HG03457 (cell line): ENCODE results near the gene RAVER2.
"Not testable (repeated sequence)": the region's sequence is repeated elsewhere in the genome, so short reads cannot be mapped to it uniquely, and the experiment has no call there.

Source experiments
- ATAC-seq: cut with Tn5 transposase; IDR thresholded peaks from one replicate; pipeline ENCODE4 v1.9.1; 2021; ENCODE audit warnings: moderate number of reproducible peaks; ENCODE audit not compliant: unreplicated experiment

The RAVER2 gene, protein sequence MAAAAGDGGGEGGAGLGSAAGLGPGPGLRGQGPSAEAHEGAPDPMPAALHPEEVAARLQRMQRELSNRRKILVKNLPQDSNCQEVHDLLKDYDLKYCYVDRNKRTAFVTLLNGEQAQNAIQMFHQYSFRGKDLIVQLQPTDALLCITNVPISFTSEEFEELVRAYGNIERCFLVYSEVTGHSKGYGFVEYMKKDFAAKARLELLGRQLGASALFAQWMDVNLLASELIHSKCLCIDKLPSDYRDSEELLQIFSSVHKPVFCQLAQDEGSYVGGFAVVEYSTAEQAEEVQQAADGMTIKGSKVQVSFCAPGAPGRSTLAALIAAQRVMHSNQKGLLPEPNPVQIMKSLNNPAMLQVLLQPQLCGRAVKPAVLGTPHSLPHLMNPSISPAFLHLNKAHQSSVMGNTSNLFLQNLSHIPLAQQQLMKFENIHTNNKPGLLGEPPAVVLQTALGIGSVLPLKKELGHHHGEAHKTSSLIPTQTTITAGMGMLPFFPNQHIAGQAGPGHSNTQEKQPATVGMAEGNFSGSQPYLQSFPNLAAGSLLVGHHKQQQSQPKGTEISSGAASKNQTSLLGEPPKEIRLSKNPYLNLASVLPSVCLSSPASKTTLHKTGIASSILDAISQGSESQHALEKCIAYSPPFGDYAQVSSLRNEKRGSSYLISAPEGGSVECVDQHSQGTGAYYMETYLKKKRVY

DNA sequence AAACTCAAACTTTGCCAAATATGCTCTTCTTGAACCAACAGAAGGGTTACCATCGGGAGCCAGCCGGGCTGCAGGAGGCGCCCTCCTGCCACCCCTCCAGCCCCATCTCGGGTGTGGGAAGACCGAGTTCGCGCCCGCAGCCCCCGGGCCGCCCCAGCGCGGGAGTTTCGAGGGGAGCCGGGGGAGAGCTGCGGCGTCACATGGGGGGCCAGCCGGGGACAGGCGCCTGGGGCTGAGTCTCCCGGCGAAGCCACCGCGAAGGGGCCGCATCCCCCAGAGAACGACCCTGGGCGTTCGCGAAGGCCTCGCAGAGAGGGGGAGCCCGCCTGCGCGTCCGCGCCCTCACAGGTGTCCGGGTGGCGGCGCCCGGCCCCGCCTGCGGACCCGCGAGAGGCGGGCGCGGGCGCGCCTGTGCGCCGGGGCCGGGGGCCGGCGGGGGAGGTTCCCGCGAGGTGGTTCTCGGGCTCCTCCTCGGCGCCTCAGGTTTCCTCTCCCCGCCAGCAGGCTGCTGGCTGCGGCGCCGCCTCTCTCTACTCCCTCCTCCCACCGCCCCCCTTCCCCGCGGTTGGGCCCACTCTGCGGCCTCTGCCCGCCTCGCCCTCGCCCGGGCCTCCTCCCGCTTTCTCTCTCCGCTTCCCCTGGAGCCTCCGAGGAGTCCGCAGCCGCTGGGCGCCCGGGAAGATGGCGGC, at the start of gene RAVER2:
RAVER2 (plus strand) TSS at position 584 of the 689 bp plus-strand sequence; CDS start at position 682, 98 bp downstream.
- ATAC-seq = no peak

DNA sequence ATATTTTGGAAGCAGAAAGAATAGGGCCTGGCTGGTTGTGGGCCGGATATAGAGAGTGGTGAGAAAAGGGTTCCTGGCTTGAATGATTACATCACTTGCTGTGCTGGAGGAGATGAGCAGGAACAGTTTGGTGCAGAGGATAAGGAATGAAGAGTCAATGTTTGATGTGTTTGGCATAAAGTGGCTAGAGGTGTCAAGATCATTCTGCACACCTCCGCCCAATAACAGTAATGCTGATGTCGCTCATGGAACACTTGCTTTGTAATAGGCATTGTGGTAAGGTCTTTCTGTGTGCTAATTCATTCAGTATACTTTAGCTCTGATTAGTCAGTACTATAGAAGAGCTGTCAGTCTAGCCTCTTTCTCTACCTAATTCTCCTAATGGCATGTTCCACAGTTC, 48.0 kb upstream of the RAVER2 start:
- no peak for ATAC-seq

DNA sequence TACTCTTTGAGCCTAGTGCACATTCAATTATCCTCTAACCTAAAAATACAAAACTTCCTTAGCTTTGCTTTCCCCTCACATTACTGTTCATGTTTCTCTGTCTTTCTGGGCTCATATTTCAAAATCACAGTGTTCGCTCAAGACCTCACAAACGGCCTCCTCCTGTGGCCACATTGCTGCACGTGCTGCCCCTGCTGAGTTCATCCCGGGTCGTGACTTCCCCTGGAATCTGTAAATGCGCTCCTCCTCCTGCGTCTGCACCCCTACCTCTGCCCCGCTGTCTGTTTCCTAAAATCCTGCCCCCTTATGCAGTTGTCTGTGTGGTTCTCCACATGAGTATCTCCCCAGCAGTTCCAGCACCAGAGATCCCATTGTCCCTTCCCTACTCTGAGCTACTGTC, 45.5 kb upstream of the RAVER2 start:
- no peak for ATAC-seq

DNA sequence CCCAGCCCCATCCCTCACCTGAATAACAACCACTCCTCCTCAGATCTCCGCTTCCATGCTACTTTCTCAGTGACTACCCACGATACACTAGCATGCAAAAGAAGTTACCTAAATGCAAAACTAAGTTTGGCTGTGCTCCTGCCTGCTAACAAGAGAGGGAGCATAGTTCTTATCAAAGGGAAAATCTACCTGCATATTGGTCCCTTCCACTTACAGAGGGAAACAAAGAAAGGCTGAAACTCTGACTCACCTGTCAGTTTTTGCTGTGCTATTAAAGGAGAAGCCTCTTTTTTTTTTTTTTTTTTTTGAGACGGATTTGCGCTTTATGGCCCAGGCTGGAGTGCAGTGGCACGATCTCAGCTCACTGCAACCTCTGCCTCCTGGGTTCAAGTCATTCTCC, 43.8 kb upstream of the RAVER2 start:
- no peak for ATAC-seq

DNA sequence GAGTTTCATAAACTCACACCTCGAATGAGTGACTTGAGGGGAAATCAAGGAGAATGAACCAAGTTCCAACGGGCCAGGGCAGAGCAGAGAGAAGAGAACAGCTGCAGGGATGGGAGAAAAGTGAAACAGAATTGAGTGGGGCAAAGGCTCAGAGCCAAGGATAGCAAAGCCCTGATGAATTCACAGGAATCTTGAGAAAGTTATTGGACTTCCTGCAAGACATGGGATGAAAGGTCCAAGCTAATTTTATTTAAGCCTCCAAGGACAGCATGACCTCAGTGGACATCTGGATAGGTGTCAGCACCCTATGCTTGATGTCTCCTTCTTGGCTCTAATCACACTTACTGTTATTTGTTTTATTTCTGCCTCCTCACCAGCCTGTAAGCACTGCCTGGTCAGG, 43.0 kb upstream of the RAVER2 start:
- no peak for ATAC-seq

DNA sequence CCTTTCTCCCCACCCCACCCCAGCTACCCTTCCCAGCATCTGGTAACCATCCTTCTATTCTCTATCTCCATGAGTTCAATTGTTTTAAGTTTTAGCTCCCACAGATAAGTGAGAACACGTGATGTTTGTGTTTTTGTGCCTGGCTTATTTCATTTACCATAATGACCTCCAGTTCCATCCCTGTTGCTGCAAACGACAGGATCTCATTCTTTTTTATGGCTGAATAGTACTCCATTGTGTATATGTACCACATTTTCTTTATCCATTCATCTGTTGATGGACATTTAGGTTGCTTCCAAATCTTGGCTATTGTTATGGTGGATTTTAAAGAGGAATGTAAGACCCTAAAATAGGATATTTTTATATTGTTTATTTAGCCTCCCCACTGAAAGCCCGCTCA, 42.2 kb upstream of the RAVER2 start:
- not testable (repeated sequence) for ATAC-seq

DNA sequence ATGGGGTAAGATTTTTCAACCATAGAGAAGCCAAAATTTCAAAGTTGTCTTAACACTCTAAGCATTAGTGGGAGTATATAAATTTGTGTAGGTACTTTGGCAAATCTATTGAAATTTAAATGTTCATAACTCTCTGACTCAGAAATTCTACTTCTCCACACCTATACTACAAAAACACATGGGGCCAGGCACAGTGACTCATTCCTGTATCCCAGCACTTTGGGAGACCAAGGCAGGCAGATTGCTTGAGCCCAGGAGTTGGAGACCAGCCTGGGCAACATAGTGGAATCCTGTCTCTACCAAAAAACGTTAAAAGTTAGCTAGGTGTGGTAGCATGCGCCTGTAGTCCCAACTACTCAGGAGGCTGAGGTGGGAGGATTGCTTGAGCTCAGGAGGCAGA, 41.3 kb upstream of the RAVER2 start:
- no peak for ATAC-seq

DNA sequence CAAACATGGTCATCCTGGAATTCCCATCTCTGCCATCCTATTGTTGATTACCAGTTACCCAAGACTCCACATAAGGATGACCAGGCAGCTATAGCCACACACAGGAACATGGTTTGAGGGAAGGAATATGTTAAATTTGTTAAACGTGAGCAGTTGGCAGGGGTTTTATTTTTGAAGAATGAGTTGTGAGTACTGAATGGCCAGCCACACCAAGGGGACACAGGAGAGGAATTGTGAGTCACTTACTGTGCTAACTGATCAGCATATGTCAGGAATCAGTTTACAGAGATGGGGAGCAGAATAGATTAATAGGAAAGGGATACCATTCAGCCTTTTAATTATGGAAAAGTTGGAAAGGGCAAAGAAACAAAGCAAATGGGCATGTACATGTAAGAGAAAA, 39.3 kb upstream of the RAVER2 start:
- ATAC-seq = no peak

DNA sequence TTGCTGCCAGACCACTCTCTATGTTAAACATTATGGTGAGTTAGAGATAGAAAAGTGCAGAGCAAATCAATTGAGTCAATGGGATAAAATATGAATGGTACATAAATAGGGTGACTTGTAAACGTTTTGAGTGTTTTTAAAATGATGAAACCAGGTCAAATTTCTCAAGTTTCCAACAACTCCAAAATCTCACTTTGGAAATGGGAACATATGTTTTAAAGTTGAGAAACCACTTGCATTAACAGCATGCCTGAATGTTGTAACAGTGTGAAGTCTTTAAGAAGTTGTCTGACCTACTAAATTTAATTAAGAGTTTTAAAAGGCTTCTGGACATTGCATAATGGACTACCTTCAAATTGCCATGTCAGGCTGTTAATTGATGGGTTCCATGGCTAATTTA, 33.6 kb upstream of the RAVER2 start:
- no peak for ATAC-seq

DNA sequence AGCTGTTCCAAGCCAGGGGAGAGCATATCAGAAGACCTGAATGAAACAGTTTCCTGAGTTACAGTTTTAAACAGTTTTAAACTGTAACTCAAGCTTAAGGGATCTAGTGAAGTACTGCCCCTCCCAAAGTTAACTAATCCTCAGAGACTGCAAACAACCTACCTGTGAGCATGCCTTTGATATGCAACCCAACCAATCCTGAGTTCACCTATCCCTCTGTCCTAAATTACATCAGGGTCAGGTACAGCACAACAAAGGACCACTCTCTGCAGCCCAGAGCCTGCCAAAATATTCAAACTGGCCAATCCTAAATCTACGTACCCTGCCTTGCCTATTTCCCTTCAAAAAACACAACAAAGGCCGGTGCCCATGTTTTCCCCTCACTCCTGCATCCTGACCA, 32.8 kb upstream of the RAVER2 start:
- ATAC-seq = no peak

DNA sequence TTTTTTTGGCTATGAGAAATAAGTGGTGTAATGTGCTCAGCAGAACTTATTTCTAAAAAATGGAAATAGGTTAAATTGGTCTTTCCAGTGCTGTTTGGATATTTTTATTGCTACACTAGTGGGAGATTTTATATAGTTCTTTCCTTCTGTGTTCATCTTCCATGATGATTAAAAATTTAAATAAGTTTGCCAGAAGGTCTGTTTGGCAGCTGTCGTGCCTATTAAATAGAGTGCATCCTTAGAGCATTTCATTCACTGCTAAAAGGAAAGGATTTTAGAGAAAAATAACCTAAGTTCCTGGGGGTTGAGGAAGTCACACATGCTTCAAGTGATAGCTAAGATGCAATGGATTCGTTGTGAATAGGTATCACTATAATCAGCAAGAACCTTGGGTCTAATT, 29.7 kb upstream of the RAVER2 start:
- ATAC-seq = no peak

DNA sequence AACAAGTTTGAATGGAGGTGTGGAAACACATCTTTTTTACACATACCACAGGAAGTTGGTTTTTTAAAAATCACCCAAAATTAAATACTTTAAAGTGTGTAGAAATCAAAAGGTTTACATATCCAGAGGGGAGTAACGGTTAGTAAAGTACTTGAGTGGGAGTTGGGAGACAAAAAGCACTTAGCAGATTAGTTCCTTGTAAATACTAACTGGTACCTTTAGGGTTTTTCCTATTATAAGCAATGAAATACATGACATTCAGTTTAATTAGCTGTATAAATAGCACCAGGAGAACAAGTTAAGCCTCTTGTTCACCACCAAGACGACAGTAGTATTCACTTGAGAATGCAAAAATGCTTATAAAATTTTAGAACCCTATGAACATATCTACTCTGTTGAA, 23.7 kb upstream of the RAVER2 start:
- no peak for ATAC-seq

DNA sequence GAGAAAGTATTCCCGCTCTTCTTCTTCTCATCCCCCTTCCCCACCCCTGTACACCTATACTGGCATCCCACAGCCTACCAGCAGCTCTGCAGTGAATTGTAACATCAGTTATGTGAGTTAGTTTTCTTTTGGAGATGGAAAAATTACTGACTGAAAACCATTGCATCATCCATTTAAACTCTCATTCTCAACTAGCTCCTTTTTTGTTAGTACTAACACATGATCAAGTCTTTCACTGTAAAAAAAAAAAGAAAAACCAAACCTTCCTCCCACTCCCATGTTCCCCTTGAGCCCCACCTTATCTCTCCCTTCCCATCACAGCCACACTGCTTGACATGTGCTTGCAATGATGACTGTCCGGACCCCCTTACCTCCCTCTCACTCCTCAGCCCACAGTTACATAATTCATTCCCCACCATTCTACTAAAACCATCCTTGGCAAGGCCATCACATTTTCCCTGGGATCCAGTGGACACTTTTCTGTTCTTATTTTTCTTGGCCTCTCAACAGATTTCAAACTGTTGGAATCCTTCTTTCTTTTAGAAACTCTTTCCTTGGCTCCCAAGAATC, 23.2 kb upstream of the RAVER2 start:
- ATAC-seq = no peak

DNA sequence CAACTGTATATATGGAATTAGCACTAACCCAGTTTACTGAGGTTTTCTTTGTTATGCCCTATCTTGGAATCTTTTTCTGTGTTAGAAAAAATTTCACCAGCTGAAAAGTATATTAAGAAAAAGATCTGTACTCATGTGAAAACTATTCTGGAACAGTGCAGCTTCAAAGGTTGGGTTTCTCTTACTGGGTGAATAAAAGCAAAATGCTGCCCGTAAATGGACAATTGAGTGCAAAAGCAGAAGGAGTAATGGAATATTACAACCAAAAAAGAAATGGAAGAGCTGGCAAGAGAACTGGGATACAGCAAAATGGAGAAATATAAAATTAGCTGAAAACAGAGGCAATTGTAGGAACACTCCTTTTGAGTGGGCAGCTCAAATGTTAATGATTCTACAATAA, 17.0 kb upstream of the RAVER2 start:
- no peak for ATAC-seq

DNA sequence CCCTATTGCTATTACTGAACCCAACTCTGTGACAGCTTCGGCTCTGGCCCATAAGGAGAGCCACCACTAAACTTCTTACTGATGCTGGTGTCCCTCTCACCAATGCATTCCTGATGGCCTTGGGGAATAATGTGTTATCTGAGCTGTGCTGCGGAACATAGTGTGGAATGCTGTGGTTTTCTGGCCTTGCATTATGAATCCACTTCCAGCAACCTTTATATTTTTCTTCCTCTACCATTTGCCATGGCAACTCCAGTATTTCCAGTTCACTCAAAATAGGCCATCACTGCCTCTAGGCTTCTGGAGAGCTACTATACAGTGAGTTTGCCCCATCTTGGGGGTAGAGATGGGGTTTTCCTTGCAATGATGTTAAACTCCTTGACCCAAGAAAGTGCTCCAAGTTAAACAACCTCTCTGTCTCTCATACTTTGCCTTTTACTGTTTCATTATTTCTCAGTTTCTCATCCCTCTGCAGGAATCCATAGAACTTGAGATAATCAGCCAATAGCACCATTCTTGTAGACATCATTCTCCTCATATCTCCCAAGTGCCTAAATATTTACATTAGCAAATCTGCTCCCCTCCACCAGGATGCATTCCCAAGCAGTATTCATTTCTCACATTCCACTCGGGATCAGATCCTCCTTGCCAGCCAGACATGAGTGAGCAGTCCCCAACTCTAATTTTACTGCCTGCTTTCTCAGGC, 11.1 kb upstream of the RAVER2 start:
- no peak for ATAC-seq

DNA sequence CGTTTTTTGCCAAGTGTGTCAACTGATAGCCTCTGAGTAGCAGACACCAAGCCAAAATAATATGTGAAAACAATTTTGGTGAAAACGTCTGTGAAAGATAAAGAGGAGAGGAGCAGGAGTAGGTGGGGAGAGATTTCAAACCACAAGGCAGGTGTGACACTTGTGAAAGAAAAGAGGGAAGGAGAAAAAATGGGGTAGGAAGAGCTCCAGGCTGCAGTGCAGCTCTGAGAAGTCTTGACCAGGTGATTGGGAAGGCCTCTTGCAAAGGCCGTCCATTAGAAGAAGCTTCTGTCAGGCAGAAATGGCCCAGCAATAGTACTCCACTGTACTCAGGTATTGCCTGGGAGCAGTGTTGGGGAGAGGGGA, 10.6 kb upstream of the RAVER2 start:
- ATAC-seq = no peak

DNA sequence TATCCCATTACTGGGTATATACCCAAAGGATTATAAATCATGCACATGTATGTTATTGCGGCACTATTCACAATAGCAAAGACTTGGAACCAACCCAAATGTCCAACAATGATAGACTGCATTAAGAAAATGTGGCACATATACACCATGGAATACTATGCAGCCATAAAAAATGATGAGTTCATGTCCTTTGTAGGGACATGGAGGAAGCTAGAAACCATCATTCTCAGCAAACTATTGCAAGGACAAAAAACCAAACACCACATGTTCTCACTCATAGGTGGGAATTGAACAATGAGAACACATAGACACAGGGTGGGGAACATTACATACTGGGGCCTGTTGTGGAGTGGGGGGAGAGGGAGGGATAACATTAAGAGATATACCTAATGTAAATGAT, 4.2 kb upstream of the RAVER2 start:
- ATAC-seq = not testable (repeated sequence)

DNA sequence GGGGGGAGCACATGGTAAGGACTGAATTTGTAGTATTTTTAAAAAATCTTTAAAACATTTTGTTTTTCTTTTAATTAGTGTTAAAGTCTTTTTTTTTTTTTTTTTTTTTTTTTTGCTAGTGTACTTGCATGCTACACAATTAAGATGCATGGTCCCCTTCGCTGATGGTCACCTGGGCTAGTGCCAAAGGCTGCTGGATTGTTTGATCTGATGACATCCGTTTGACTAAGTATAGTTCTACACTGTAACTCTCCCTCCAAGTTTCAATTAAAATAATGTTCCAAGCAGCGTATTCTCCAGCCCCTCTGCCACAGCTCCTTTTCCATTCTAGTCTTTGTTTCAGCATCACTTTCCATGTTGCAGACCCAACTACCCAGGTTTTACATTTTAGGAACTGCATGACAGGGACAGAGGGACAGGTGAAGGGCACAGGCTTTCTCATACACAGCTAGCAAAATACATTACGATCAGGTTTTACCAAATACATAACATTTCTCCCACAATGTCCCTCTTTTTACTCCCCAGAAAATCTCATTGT, 852 bp upstream of the RAVER2 start:
- ATAC-seq = no peak

DNA sequence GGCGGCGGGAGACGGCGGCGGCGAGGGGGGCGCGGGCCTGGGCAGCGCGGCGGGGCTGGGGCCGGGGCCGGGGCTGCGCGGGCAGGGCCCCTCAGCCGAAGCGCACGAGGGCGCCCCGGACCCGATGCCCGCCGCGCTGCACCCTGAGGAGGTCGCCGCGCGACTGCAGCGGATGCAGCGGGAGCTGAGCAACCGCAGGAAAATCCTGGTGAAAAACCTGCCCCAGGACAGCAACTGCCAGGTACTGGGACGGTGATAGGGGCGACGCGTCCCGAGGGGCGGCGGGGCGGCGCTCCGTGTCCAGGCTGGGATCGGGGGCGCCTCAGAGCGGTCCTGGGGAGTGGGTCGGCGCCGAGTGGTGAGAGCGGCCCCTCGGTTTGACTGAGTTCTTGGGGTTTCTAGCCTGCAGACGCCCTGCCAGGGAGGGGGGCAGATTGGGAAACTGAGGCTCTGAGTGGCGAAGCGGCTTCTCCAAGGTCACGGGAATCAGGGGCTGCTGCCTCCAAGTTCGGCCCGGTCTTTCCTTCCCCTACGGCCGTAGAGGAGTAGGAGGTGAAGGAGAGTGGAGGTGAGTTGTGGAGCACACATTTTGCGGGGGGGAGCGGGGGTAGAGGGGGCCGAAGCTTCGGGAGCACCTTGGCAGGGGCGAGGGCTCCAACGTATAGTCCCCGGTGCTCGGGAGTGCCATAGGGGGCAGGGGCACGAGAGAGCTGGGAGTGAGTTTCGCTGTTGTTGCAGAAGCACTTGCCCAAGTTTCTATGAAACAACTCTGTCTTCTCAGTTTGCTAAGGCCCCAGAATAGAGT, 508 bp downstream of the RAVER2 start:
- ATAC-seq = no peak
